ENCODE results near the gene PLAGL2.

GRCh38 chr20:32231847-32232246 lies 24.3 kb upstream of the PLAGL2 start:
- TF ChIP-seq CTCF (IDR thresholded peaks at IDR 0.05; ENCODE audit: low read length) (no peak), EZH2phosphoT487 (IDR thresholded peaks at IDR 0.05; ENCODE audit: low read length) (no peak)
